ENCODE data around the gene TROAP.
"Not testable (repeated sequence)": the region's sequence is repeated elsewhere in the genome, so short reads cannot be mapped to it uniquely, and the experiment has no call there.

TROAP gene

DNA sequence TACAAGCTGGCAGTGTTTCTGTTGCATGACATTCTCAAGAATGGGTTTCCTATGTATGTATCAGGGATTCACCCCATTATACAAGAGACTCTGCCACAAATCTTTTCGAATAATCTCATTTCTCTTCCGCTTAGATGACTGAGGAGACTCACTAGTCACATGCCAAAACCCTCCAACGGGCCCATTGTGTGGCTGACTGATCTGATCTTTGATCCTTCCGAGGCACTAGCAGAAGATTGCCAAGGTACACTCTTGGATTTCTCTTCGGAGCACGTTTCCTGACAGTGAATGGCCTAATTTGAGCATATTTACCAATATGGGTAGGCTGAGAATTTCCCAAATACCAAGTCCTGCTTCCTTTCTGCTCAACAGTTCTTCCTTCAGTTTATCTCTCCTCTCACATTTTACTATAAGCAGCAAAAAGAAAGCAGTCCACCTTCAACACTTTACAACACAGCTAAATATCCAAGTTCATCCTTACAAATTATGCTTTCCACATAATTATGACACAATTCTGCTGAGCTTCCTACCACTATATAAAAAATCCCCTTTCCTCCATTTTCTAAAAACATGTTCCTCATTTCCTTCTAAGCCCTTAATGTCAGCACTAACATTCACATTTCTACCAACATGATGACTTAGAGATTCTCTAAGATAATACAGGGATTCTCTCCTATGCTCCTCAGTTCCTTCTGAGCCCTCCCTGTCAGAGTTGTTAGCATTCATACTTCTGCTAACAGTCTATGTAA lies 17.1 kb upstream of the TROAP start:
- Histone ChIP-seq H2AK5ac (ENCODE audit: low read depth, low read length) (no peak overlapping the region), H3K4me2 (ENCODE audit: insufficient read depth, low read length, poor library complexity, severe bottlenecking) (no peak overlapping the region), H3K9ac (ENCODE audit: low read depth, low read length, poor library complexity) (no peak overlapping the region), H3K4me3 (ENCODE audit: low read length in 2 of 2) (no peak overlapping the region), H2BK15ac (ENCODE audit: low read length) (no peak overlapping the region), H3K36me3 (replicated peaks in 1 of 2; ENCODE audit: control insufficient read depth in 2 of 2, insufficient read depth in 2 of 2, low read length in 2 of 2) (no peaks in the 10 kb centered on the region), H4K8ac (ENCODE audit: low read depth, low read length) (no peak overlapping the region), H3K27ac (replicated peaks; ENCODE audit: low read length) (no peak overlapping the region), H4K91ac (ENCODE audit: low read depth, low read length, poor library complexity) (no peak overlapping the region), H2BK5ac (ENCODE audit: low read length) (no peak overlapping the region), H2BK12ac (ENCODE audit: low read length) (no peak overlapping the region), H3K14ac (ENCODE audit: low read length) (no peak overlapping the region), H2BK120ac (ENCODE audit: low read depth, low read length) (no peak overlapping the region), H3K27me3 (ENCODE audit: control insufficient read depth in 3 of 3, insufficient read depth in 3 of 3, low read depth in 1 of 3, low read length in 3 of 3) (peaks cover 0 to 41% (median 3%) of the 10 kb centered on the region in 3 experiments), H3K9me3 (replicated peaks in 1 of 2; ENCODE audit: control insufficient read depth in 2 of 2, insufficient read depth in 1 of 2, low read depth in 1 of 2, low read length in 2 of 2) (no peaks in the 10 kb centered on the region), H3K18ac (ENCODE audit: low read length) (no peak overlapping the region), H3K79me1 (ENCODE audit: low read depth, low read length) (no peaks in the 10 kb centered on the region), H2AFZ (ENCODE audit: low read length) (no peak overlapping the region), H3K4ac (ENCODE audit: low read length) (no peak overlapping the region), H3K23ac (ENCODE audit: low read depth, low read length, poor library complexity) (no peak overlapping the region), H3K4me1 (ENCODE audit: control insufficient read depth in 2 of 2, insufficient read depth in 1 of 2, low read depth in 1 of 2, low read length in 2 of 2) (no peaks in the 10 kb centered on the region)
- no peak for DNase-seq (ENCODE audit: low spot score)
- WGBS, 2 donors (ENCODE audit: extremely low coverage in 2 of 2, insufficient read length in 2 of 2, insufficient replicate concordance in 1 of 2), result no CpG with 5 or more reads among the region's 6 CpGs

DNA sequence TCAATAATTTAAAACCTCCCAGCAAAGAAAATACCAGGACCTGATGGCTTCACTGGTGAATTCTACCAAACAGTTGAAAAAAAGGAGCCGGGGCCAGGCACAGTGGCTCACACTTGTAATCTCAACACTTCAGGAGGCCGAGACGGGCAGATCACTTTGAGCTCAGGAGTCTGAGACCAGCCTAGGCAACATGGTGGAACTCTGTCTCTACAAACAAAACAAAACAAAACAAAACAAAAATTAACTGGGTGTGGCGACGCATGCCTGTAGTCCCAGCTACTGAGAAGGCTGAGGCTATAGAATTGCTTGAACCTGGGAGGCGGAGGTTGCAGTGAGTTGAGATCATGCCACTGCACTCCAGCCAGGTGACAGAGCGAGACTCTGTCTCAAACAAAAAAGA lies 13.7 kb upstream of the TROAP start:
- Histone ChIP-seq H4K8ac (ENCODE audit: low read depth, low read length) (no peak overlapping the region), H3K79me1 (ENCODE audit: low read depth, low read length) (no peaks in the 10 kb centered on the region), H3K4ac (ENCODE audit: low read length) (no peak overlapping the region), H3K23ac (ENCODE audit: low read depth, low read length, poor library complexity) (no peak overlapping the region), H3K36me3 (replicated peaks in 1 of 2; ENCODE audit: control insufficient read depth in 2 of 2, insufficient read depth in 2 of 2, low read length in 2 of 2) (no peaks in the 10 kb centered on the region), H3K9ac (ENCODE audit: low read depth, low read length, poor library complexity) (no peak overlapping the region), H2BK5ac (ENCODE audit: low read length) (no peak overlapping the region), H4K91ac (ENCODE audit: low read depth, low read length, poor library complexity) (no peak overlapping the region), H2BK12ac (ENCODE audit: low read length) (no peak overlapping the region), H3K27me3 (ENCODE audit: control insufficient read depth in 3 of 3, insufficient read depth in 3 of 3, low read depth in 1 of 3, low read length in 3 of 3) (peaks cover 0 to 29% (median 0%) of the 10 kb centered on the region in 3 experiments), H3K27ac (replicated peaks; ENCODE audit: low read length) (no peak overlapping the region), H2AFZ (ENCODE audit: low read length) (no peak overlapping the region), H3K4me3 (ENCODE audit: low read length in 2 of 2) (no peak overlapping the region), H3K4me1 (ENCODE audit: control insufficient read depth in 2 of 2, insufficient read depth in 1 of 2, low read depth in 1 of 2, low read length in 2 of 2) (no peaks in the 10 kb centered on the region), H3K4me2 (ENCODE audit: insufficient read depth, low read length, poor library complexity, severe bottlenecking) (no peak overlapping the region), H3K14ac (ENCODE audit: low read length) (no peak overlapping the region), H2AK5ac (ENCODE audit: low read depth, low read length) (no peak overlapping the region), H2BK15ac (ENCODE audit: low read length) (no peak overlapping the region), H3K18ac (ENCODE audit: low read length) (no peak overlapping the region), H2BK120ac (ENCODE audit: low read depth, low read length) (no peak overlapping the region), H3K9me3 (replicated peaks in 1 of 2; ENCODE audit: control insufficient read depth in 2 of 2, insufficient read depth in 1 of 2, low read depth in 1 of 2, low read length in 2 of 2) (no peaks in the 10 kb centered on the region)
- no peak for DNase-seq (ENCODE audit: low spot score)
- WGBS, 2 donors (ENCODE audit: extremely low coverage in 2 of 2, insufficient read length in 2 of 2, insufficient replicate concordance in 1 of 2), result no CpG with 5 or more reads among the region's 7 CpGs

DNA sequence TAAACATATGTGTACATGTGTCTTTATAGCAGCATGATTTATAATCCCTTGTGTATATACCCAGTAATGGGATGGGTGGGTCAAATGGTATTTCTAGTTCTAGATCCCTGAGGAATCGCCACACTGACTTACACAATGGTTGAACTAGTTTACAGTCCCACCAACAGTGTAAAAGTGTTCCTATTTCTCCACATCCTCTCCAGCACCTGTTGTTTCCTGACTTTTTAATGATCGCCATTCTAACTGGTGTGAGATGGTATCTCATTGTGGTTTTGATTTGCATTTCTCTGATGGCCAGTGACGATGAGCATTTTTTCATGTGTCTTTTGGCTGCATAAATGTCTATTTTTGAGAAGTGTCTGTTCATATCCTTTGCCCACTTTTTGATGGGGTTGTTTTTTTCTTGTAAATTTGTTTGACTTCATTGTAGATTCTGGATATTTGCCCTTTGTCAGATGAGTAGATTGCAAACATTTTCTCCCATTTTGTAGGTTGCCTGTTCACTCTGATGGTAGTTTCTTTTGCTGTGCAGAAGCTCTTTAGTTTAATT lies 12.5 kb upstream of the TROAP start:
- not testable (repeated sequence) for H3K27ac ChIP-seq (replicated peaks; ENCODE audit: low read length)

DNA sequence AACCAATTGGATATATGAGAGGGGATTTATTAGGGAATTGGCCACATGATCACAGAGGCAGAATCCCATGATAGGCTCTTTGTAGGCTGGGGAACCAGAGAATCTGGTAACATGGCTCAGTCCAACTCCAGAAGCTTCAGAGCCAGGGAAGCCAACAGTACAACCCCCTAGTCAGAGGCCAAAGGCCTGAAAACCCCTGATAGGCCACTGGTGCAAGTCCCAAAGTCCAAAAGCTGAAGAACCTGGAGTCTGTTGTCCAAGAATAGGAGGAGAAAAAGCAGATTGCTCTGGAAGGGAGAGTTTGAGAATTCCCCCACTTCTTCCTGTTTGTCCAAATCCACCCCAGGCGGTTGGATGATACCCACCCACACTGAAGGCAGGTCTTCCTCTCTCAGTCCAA lies 8.2 kb upstream of the TROAP start:
- Histone ChIP-seq H3K4me1 (ENCODE audit: control insufficient read depth in 2 of 2, insufficient read depth in 1 of 2, low read depth in 1 of 2, low read length in 2 of 2) (no peaks in the 10 kb centered on the region), H3K9ac (ENCODE audit: low read depth, low read length, poor library complexity) (no peak overlapping the region), H3K4ac (ENCODE audit: low read length) (no peak overlapping the region), H3K18ac (ENCODE audit: low read length) (no peak overlapping the region), H3K14ac (ENCODE audit: low read length) (no peak overlapping the region), H2BK12ac (ENCODE audit: low read length) (no peak overlapping the region), H2BK120ac (ENCODE audit: low read depth, low read length) (no peak overlapping the region), H3K23ac (ENCODE audit: low read depth, low read length, poor library complexity) (no peak overlapping the region), H3K79me1 (ENCODE audit: low read depth, low read length) (no peaks in the 10 kb centered on the region), H3K36me3 (replicated peaks in 1 of 2; ENCODE audit: control insufficient read depth in 2 of 2, insufficient read depth in 2 of 2, low read length in 2 of 2) (no peaks in the 10 kb centered on the region), H4K91ac (ENCODE audit: low read depth, low read length, poor library complexity) (no peak overlapping the region), H3K9me3 (replicated peaks in 1 of 2; ENCODE audit: control insufficient read depth in 2 of 2, insufficient read depth in 1 of 2, low read depth in 1 of 2, low read length in 2 of 2) (no peaks in the 10 kb centered on the region), H2AFZ (ENCODE audit: low read length) (no peak overlapping the region), H3K27me3 (ENCODE audit: control insufficient read depth in 3 of 3, insufficient read depth in 3 of 3, low read depth in 1 of 3, low read length in 3 of 3) (peaks cover 0 to 12% (median 0%) of the 10 kb centered on the region in 3 experiments), H2BK5ac (ENCODE audit: low read length) (no peak overlapping the region), H2AK5ac (ENCODE audit: low read depth, low read length) (no peak overlapping the region), H3K27ac (replicated peaks; ENCODE audit: low read length) (no peak overlapping the region), H3K4me2 (ENCODE audit: insufficient read depth, low read length, poor library complexity, severe bottlenecking) (no peak overlapping the region), H2BK15ac (ENCODE audit: low read length) (no peak overlapping the region), H3K4me3 (ENCODE audit: low read length in 2 of 2) (no peak overlapping the region), H4K8ac (ENCODE audit: low read depth, low read length) (no peak overlapping the region)
- no peak for DNase-seq (ENCODE audit: low spot score)
- WGBS, 2 donors (ENCODE audit: extremely low coverage in 2 of 2, insufficient read length in 2 of 2, insufficient replicate concordance in 1 of 2), result no CpG with 5 or more reads among the region's 1 CpG

More for the DNA sequence above, 12.5 kb upstream of the TROAP start:
- not testable (repeated sequence) for H2BK120ac ChIP-seq (ENCODE audit: low read depth, low read length); H2BK5ac ChIP-seq (ENCODE audit: low read length); H3K9me3 ChIP-seq (replicated peaks in 1 of 2; ENCODE audit: control insufficient read depth in 2 of 2, insufficient read depth in 1 of 2, low read depth in 1 of 2, low read length in 2 of 2); H3K4ac ChIP-seq (ENCODE audit: low read length); H2BK12ac ChIP-seq (ENCODE audit: low read length); H2AFZ ChIP-seq (ENCODE audit: low read length); H3K18ac ChIP-seq (ENCODE audit: low read length); DNase-seq (ENCODE audit: low spot score); H4K91ac ChIP-seq (ENCODE audit: low read depth, low read length, poor library complexity); H3K9ac ChIP-seq (ENCODE audit: low read depth, low read length, poor library complexity); H3K4me2 ChIP-seq (ENCODE audit: insufficient read depth, low read length, poor library complexity, severe bottlenecking); H3K36me3 ChIP-seq (replicated peaks in 1 of 2; ENCODE audit: control insufficient read depth in 2 of 2, insufficient read depth in 2 of 2, low read length in 2 of 2); H3K79me1 ChIP-seq (ENCODE audit: low read depth, low read length); H4K8ac ChIP-seq (ENCODE audit: low read depth, low read length); H2BK15ac ChIP-seq (ENCODE audit: low read length); H3K23ac ChIP-seq (ENCODE audit: low read depth, low read length, poor library complexity); H3K4me1 ChIP-seq (ENCODE audit: control insufficient read depth in 2 of 2, insufficient read depth in 1 of 2, low read depth in 1 of 2, low read length in 2 of 2); H3K14ac ChIP-seq (ENCODE audit: low read length); H2AK5ac ChIP-seq (ENCODE audit: low read depth, low read length); H3K4me3 ChIP-seq (ENCODE audit: low read length in 2 of 2)
- WGBS, 2 donors (ENCODE audit: extremely low coverage in 2 of 2, insufficient read length in 2 of 2, insufficient replicate concordance in 1 of 2), result no CpG with 5 or more reads among the region's 3 CpGs
- H3K27me3 ChIP-seq (ENCODE audit: control insufficient read depth in 3 of 3, insufficient read depth in 3 of 3, low read depth in 1 of 3, low read length in 3 of 3), result peaks cover 0 to 29% (median 0%) of the 10 kb centered on the region in 3 experiments

Measured in neuronal stem cell (in vitro differentiated cells).